Subcutaneous preadipocyte (primary cell): ENCODE measurements around the gene MYO19. TPM values are rescaled to one million over a fixed set of nuclear protein-coding genes. Genes with fewer than 3 reads are reported as not detected.

Experiments
- small RNA-seq: library from RNA; depleted of rRNA; stranded (forward); fragments of <200 nt; gene quantifications from one replicate; pipeline ENCODE3, GENCODE V24; 2012
- total RNA-seq: library from RNA; depleted of rRNA; stranded (reverse); fragments of >200 nt; gene quantifications from 2 replicates; pipeline ENCODE4 v1.2.3, GENCODE V29; 2012

The MYO19 gene
- 52.9 and 73.5 TPM in 2 replicates for total RNA-seq

DNA sequence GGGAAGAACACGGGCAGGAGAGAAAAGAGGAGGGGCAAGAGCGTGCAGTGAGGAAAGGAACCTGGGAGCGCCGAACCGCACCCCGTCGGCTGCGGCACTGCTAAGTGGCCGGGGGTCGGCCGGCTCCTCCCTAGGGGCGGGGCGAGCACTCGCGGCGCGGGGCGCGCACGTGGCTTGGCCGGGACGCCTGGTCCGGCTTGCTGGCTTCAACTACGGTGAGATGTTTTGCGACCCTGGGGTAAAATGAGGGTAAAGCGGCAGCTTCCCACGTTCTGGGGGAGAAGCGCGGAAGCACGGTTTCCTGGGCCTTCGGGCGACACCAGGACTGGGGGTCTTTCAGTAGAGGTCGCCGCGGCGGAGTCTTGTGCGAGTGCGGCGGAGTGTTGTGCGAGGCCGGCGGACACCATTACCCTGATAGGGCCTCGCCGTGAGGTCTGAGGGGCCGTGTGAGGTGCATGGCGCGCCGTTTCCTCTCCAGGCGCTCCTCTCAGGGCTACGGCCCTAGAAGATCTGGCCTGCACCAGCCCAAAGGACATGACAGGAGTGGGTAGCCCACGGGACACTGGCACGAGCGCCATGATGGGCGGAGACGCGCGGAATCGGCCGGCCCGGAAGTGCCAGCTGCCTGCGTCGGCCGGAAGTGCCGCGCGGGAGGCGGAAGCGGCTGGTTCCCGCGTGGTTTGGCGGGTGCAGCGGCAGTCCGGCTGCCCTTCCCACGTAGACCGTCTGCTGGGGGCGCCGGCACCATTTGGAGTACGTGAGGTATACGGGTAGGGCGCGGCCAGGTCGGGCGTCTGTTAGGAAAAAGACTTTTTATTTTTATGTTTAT lies at the start of gene MYO19, which contains the start of gene PIGW:
MYO19 (minus strand) TSS at position 29 of the 829 bp plus-strand sequence. CDS start 2,330 bp downstream, outside the sequence.
PIGW (plus strand) TSS at position 148 of the 829 bp plus-strand sequence. CDS start 2,115 bp downstream, outside the sequence.

GRCh38 chr17:36544307-36545076 lies 9.8 kb upstream of the MYO19 start, which contains the start of gene GGNBP2:
Gene GGNBP2 (plus strand): TSS chr17:36544919. CDS start chr17:36545725, 806 bp downstream.

GRCh38 chr17:36486204-36487194 lies 48.2 kb downstream of the MYO19 start, which contains the start of gene ZNHIT3:
Gene ZNHIT3 (plus strand): TSS chr17:36486681. CDS start chr17:36486700, 19 bp downstream.

Small RNA genes within 50 kb of the gene (small RNA-seq; reads per million reads assigned to genes)
- gene RNA5SP439 = not detected

Other genes starting within 250 kb of the MYO19 start
- gene TBC1D3G, start 211.0 kb downstream of the MYO19 start, total RNA-seq = not detected in 2 replicates
- gene TBC1D3H, start 146.4 kb downstream of the MYO19 start, total RNA-seq = not detected in 2 replicates
- 14.7 and 15.1 TPM in 2 replicates for gene ZNHIT3, start 48.2 kb downstream of the MYO19 start, total RNA-seq
- gene PIGW, start 119 bp upstream of the MYO19 start, total RNA-seq = 6.6 and 9.0 TPM in 2 replicates
- gene GGNBP2, start 10.1 kb upstream of the MYO19 start, total RNA-seq = 46.5 and 48.1 TPM in 2 replicates
- gene DHRS11, start 57.0 kb upstream of the MYO19 start, total RNA-seq = 5.1 and 9.6 TPM in 2 replicates
- 4.4 and 5.1 TPM in 2 replicates for gene MRM1, start 66.7 kb upstream of the MYO19 start, total RNA-seq